ENCODE data around the gene KLHL5. TPM values are rescaled to one million over a fixed set of nuclear protein-coding genes. Genes with fewer than 3 reads are reported as not detected.
"Not testable (repeated sequence)": the region's sequence is repeated elsewhere in the genome, so short reads cannot be mapped to it uniquely, and the experiment has no call there.

The KLHL5 gene, protein sequence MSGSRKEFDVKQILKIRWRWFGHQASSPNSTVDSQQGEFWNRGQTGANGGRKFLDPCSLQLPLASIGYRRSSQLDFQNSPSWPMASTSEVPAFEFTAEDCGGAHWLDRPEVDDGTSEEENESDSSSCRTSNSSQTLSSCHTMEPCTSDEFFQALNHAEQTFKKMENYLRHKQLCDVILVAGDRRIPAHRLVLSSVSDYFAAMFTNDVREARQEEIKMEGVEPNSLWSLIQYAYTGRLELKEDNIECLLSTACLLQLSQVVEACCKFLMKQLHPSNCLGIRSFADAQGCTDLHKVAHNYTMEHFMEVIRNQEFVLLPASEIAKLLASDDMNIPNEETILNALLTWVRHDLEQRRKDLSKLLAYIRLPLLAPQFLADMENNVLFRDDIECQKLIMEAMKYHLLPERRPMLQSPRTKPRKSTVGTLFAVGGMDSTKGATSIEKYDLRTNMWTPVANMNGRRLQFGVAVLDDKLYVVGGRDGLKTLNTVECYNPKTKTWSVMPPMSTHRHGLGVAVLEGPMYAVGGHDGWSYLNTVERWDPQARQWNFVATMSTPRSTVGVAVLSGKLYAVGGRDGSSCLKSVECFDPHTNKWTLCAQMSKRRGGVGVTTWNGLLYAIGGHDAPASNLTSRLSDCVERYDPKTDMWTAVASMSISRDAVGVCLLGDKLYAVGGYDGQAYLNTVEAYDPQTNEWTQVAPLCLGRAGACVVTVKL
- total RNA-seq (95.2 TPM), polyA plus RNA-seq (63.0 TPM)

- H3K27ac ChIP-seq (ENCODE audit: low read depth): no peak within 1 kb of the TSS
- 36% methylated on average over 7 of the region's 7 CpGs for WGBS
- DNase-seq (ENCODE audit: extremely low spot score): no peak
- H3K4me1 ChIP-seq (ENCODE audit: insufficient read depth): no peaks in the 10 kb centered on the region
- H3K36me3 ChIP-seq (ENCODE audit: insufficient read depth): no peaks in the 10 kb centered on the region
- no peak within 1 kb of the TSS for H3K4me3 ChIP-seq (ENCODE audit: low read depth, low read length)
Measured at GRCh38 chr4:39062094-39062769, at the start of gene KLHL5. Gene KLHL5 (plus strand): TSS chr4:39062232. CDS start chr4:39062653, 421 bp downstream.

- DNase-seq (ENCODE audit: extremely low spot score): no peak
- 87% methylated on average over 2 of the region's 2 CpGs for WGBS
Measured at GRCh38 chr4:39014028-39014427, 48.0 kb upstream of the KLHL5 start.

DNA sequence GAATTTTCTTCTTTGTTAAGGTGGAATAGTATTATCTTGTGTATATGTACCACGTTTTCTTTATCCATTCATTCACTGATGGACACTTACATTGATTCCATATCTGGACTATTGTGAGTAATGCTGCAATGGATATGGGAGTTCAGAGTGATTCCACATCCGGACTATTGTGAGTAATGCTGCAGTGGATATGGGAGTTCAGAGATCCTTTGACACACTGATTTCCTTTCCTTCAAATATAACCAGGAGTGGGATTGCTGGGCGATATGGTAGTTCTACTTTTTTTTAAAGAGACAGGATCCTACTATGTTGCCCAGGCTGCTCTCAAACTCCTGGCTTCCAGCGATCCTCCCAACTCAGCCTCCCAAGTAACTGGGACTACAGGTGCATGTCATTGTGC is 41.9 kb upstream of the KLHL5 start:
- H3K27ac ChIP-seq (ENCODE audit: low read depth): no peak overlapping the region
- H3K36me3 ChIP-seq (ENCODE audit: insufficient read depth): no peaks in the 10 kb centered on the region
- DNase-seq (ENCODE audit: extremely low spot score): no peak
- H3K4me1 ChIP-seq (ENCODE audit: insufficient read depth): no peaks in the 10 kb centered on the region
- H3K4me3 ChIP-seq (ENCODE audit: low read depth, low read length): no peak overlapping the region
- WGBS: 72% methylated on average over 4 of the region's 4 CpGs

More at GRCh38 chr4:39014028-39014427, 48.0 kb upstream of the KLHL5 start:
- no peaks in the 10 kb centered on the region for H3K36me3 ChIP-seq (ENCODE audit: insufficient read depth)
- H3K27ac ChIP-seq (ENCODE audit: low read depth): no peak overlapping the region
- H3K4me3 ChIP-seq (ENCODE audit: low read depth, low read length): no peak overlapping the region
- no peaks in the 10 kb centered on the region for H3K4me1 ChIP-seq (ENCODE audit: insufficient read depth)

DNA sequence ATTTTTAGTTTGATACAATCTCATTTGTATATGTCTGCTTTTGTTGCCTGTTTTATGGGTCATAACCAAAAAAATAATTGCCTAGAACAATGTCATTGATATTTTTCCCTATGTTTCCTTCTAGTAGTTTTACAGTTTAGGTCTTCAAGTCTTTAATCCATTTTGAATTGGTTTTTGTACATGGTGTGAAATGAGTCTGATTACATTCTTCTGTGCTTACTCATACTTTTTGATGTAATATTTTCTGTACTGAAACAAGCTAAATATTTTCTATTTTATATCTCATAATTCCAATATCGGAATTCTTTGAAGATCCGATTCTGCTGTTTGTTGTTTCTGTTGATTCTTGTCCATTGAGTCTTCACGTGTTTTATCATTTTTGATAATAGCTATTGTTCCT is 40.4 kb upstream of the KLHL5 start:
- Histone ChIP-seq H3K4me3 (ENCODE audit: low read depth, low read length) (no peak overlapping the region), H3K36me3 (ENCODE audit: insufficient read depth) (no peaks in the 10 kb centered on the region), H3K4me1 (ENCODE audit: insufficient read depth) (no peaks in the 10 kb centered on the region), H3K27ac (ENCODE audit: low read depth) (no peak overlapping the region)
- no peak for DNase-seq (ENCODE audit: extremely low spot score)
- 94% methylated on average over 3 of the region's 3 CpGs for WGBS

DNA sequence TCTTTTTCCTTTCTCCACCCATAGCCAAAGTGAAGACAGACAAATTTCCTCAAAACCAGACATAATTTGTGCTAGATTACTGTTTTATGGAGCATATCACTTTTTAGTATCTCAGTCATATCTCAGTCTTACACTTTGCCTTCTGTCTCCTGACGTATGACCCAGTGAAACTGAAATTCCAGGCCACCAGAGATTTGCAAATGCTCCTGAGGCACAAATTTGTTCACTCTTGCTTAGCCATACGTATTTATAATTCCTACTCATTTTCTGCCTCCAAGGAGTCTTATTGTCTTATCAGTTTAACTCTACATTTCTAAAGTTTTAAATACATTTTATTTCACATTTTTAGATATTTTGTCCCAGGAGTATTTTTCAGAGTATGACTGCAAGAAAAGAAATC is 39.8 kb upstream of the KLHL5 start:
- H3K36me3 ChIP-seq (ENCODE audit: insufficient read depth): no peaks in the 10 kb centered on the region
- H3K27ac ChIP-seq (ENCODE audit: low read depth): no peak overlapping the region
- H3K4me3 ChIP-seq (ENCODE audit: low read depth, low read length): no peak overlapping the region
- H3K4me1 ChIP-seq (ENCODE audit: insufficient read depth): no peaks in the 10 kb centered on the region
- no peak for DNase-seq (ENCODE audit: extremely low spot score)
- WGBS: 87% methylated on average over 2 of the region's 2 CpGs

DNA sequence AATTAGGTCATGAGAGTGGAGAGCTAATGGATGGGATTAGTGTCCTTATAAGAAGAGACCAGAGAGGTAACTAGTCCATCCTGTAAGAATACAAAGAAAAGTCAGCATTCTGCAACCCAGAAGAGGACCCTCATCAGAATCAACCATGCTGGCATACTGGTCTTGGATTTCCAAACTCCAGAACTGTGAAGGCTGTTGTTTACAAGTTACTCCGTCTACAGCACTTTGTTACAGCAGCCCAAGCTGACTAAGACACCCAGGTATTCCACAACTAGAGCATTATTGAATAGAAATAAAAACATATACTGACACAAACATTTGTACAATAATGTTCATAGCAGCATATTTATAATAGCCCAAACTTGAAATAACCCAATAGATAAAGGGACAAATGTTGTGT is 39.0 kb upstream of the KLHL5 start:
- WGBS: 90% methylated on average over 1 of the region's 1 CpG
- Histone ChIP-seq H3K36me3 (ENCODE audit: insufficient read depth) (no peaks in the 10 kb centered on the region), H3K4me1 (ENCODE audit: insufficient read depth) (no peaks in the 10 kb centered on the region), H3K4me3 (ENCODE audit: low read depth, low read length) (no peak overlapping the region), H3K27ac (ENCODE audit: low read depth) (no peak overlapping the region)
- no peak for DNase-seq (ENCODE audit: extremely low spot score)

- Histone ChIP-seq H3K4me3 (ENCODE audit: low read depth, low read length) (no peak overlapping the region), H3K36me3 (ENCODE audit: insufficient read depth) (no peaks in the 10 kb centered on the region), H3K4me1 (ENCODE audit: insufficient read depth) (no peaks in the 10 kb centered on the region), H3K27ac (ENCODE audit: low read depth) (no peak overlapping the region)
- no peak for DNase-seq (ENCODE audit: extremely low spot score)
- 97% methylated on average over 3 of the region's 3 CpGs for WGBS
Measured at GRCh38 chr4:39024311-39024865, 37.6 kb upstream of the KLHL5 start.

DNA sequence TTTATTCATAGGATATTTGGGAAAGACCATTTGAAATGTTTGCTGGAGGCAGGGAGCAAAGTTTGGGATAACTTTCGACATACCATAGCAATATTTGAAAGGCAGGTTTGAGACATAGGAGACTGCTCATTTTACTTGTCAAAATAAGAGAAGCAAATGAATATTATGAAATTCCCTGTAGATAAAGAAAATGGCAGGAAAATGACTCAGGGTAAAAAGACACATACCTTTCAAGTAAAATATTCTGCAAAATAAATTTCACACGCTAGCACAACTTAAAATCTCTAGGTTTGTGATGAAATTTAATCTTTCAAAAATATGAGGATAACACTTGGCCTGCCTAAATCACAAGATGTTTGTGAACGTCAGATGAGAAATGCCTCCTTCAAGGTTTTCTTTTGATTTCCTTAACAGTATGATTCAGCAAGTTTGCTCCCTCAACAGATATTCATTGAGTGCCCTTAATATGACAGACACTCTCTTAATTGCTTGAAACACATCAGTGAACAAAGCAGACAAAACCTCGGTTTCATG is 36.4 kb upstream of the KLHL5 start:
- no peak overlapping the region for H3K27ac ChIP-seq (ENCODE audit: low read depth)
- 80% methylated on average over 4 of the region's 4 CpGs for WGBS
- H3K36me3 ChIP-seq (ENCODE audit: insufficient read depth): no peaks in the 10 kb centered on the region
- no peak overlapping the region for H3K4me3 ChIP-seq (ENCODE audit: low read depth, low read length)
- no peak for DNase-seq (ENCODE audit: extremely low spot score)
- no peaks in the 10 kb centered on the region for H3K4me1 ChIP-seq (ENCODE audit: insufficient read depth)

DNA sequence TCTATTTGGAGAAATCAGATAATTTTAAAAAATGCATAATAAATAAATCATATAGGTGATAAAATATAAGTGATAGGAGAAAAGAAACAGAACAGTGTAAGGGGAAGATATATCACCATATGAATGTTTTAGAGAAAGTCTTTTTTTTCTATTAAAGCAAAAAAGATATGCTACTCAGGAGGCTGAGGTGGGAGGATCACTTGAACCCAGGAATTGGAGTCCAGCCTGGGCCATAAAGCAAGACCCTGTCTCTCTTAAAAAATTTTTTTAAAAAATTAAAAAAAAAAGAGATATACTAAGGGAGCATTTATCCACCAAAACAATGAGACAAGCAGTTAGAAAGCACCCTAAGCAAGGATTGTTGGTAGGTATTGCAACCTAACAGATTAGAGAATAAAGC is 35.9 kb upstream of the KLHL5 start:
- H3K4me3 ChIP-seq (ENCODE audit: low read depth, low read length): no peak overlapping the region
- H3K36me3 ChIP-seq (ENCODE audit: insufficient read depth): no peaks in the 10 kb centered on the region
- H3K4me1 ChIP-seq (ENCODE audit: insufficient read depth): no peaks in the 10 kb centered on the region
- no peak for DNase-seq (ENCODE audit: extremely low spot score)
- no peak overlapping the region for H3K27ac ChIP-seq (ENCODE audit: low read depth)

DNA sequence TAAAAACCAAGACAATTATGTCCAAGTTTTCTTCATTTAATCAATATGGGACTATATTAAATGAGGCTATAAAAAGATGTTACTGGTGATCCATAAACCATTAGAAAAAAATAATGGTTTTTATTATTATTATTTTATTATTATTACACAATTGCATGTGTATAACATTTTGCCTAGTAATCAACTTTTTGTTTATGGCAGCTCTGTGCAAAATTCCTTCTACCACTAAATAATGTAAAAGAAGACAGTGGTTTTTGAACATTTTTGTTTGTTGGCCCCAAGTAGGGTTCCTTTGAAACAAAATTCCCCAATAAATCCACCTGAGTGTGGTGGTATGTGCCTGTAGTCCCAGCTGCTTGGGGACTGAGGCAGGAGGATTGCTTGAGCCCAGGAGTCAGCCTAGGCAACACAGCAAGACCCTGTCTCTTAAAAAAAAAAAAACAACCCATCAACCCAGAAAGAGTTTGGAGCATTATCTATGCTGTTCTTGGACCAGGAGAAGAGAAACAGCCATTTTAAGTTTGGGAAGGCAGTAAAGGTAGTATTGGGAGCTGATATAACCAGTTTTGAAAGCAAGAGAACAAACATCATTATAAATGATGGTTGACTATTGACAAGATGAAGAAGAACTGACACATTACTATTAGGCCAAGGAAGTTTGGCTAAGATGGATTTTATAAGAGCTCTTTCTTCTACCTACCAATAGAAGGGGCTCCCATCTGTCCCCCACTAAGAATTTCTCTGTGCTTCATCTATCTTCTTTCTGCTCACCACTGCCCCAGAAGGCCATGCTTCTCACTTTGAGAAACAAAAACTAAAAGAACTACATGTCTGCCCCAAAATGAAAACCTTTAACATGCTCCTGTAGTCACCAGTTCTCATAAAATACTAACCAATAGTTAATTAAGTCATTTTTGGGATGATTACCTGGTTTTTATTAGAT is 32.0 kb upstream of the KLHL5 start:
- DNase-seq (ENCODE audit: extremely low spot score): no peak
- Histone ChIP-seq H3K36me3 (ENCODE audit: insufficient read depth) (no peaks in the 10 kb centered on the region), H3K4me1 (ENCODE audit: insufficient read depth) (no peaks in the 10 kb centered on the region), H3K27ac (ENCODE audit: low read depth) (no peak overlapping the region), H3K4me3 (ENCODE audit: low read depth, low read length) (no peak overlapping the region)

- H3K27ac ChIP-seq (ENCODE audit: low read depth): no peak overlapping the region
- H3K36me3 ChIP-seq (ENCODE audit: insufficient read depth): no peaks in the 10 kb centered on the region
- no peak for DNase-seq (ENCODE audit: extremely low spot score)
- H3K4me3 ChIP-seq (ENCODE audit: low read depth, low read length): no peak overlapping the region
- WGBS: 75% methylated on average over 3 of the region's 3 CpGs
- no peaks in the 10 kb centered on the region for H3K4me1 ChIP-seq (ENCODE audit: insufficient read depth)
Measured at GRCh38 chr4:39030725-39031124, 31.3 kb upstream of the KLHL5 start.

GRCh38 chr4:39031590-39032020 is 30.4 kb upstream of the KLHL5 start:
- WGBS: 84% methylated on average over 6 of the region's 6 CpGs
- H3K4me1 ChIP-seq (ENCODE audit: insufficient read depth); DNase-seq (ENCODE audit: extremely low spot score); H3K4me3 ChIP-seq (ENCODE audit: low read depth, low read length); H3K36me3 ChIP-seq (ENCODE audit: insufficient read depth); H3K27ac ChIP-seq (ENCODE audit: low read depth): not testable (repeated sequence)
